Hindlimb muscle (tissue), 1 donor: ENCODE results near the gene NUDT16L1. TPM values are rescaled to one million over a fixed set of nuclear protein-coding genes. Genes with fewer than 3 reads are reported as not detected.
A peak's percentile ranks its signal among the peaks of the same experiment; 100 is the strongest.

Experiments
- DNase-seq: peaks from one replicate; pipeline ENCODE4 v3.0.0-alpha.2; 2013
- polyA plus RNA-seq: library from polyadenylated mRNA; unstranded; fragments of 120-200 nt; gene quantifications from one replicate; pipeline ENCODE4 v1.2.1, GENCODE V29; 2013; ENCODE audit not compliant: insufficient read length

Gene NUDT16L1
- polyA plus RNA-seq, 1 donor: 29.2 TPM

- DNase-seq: no peak
Observed at GRCh38 chr16:4683255-4684057, 9.9 kb upstream of the NUDT16L1 start.

GRCh38 chr16:4684058-4684715 lies 9.2 kb upstream of the NUDT16L1 start:
- no peak for DNase-seq

GRCh38 chr16:4684763-4685162 lies 8.6 kb upstream of the NUDT16L1 start:
- no peak for DNase-seq

GRCh38 chr16:4685292-4685691 lies 8.1 kb upstream of the NUDT16L1 start:
- DNase-seq: no peak

GRCh38 chr16:4685776-4686496 lies 7.4 kb upstream of the NUDT16L1 start:
- no peak for DNase-seq

GRCh38 chr16:4686497-4687210 lies 6.7 kb upstream of the NUDT16L1 start:
- DNase-seq: no peak

GRCh38 chr16:4687416-4687815 lies 5.9 kb upstream of the NUDT16L1 start:
- DNase-seq: no peak

GRCh38 chr16:4687946-4688673 lies 5.3 kb upstream of the NUDT16L1 start:
- no peak for DNase-seq

GRCh38 chr16:4688674-4689045 lies 4.7 kb upstream of the NUDT16L1 start:
- no peak for DNase-seq

GRCh38 chr16:4689091-4689671 lies 4.2 kb upstream of the NUDT16L1 start:
- no peak for DNase-seq

GRCh38 chr16:4689864-4690704 lies 3.3 kb upstream of the NUDT16L1 start:
- no peak for DNase-seq

- no peak for DNase-seq
Observed at GRCh38 chr16:4690946-4691665, 2.3 kb upstream of the NUDT16L1 start.

GRCh38 chr16:4691666-4692412 lies 1.5 kb upstream of the NUDT16L1 start:
- DNase-seq: no peak

- no peak for DNase-seq
Observed at GRCh38 chr16:4692460-4693295, 684 bp upstream of the NUDT16L1 start.

- DNase-seq: peak; percentile 47
Observed at GRCh38 chr16:4693956-4694641, 737 bp downstream of the NUDT16L1 start.

GRCh38 chr16:4694642-4695451 lies 1.5 kb downstream of the NUDT16L1 start:
- no peak for DNase-seq
